ENCODE data around the gene ARMC12. TPM values are rescaled to one million over a fixed set of nuclear protein-coding genes. Genes with fewer than 3 reads are reported as not detected.

Gene ARMC12
- total RNA-seq, 1 experiment from 2014 or later: 0.33 TPM

- no peak for DNase-seq (ENCODE audit: low spot score)
Measured at GRCh38 chr6:35775031-35775430, 38.2 kb downstream of the ARMC12 start.

DNA sequence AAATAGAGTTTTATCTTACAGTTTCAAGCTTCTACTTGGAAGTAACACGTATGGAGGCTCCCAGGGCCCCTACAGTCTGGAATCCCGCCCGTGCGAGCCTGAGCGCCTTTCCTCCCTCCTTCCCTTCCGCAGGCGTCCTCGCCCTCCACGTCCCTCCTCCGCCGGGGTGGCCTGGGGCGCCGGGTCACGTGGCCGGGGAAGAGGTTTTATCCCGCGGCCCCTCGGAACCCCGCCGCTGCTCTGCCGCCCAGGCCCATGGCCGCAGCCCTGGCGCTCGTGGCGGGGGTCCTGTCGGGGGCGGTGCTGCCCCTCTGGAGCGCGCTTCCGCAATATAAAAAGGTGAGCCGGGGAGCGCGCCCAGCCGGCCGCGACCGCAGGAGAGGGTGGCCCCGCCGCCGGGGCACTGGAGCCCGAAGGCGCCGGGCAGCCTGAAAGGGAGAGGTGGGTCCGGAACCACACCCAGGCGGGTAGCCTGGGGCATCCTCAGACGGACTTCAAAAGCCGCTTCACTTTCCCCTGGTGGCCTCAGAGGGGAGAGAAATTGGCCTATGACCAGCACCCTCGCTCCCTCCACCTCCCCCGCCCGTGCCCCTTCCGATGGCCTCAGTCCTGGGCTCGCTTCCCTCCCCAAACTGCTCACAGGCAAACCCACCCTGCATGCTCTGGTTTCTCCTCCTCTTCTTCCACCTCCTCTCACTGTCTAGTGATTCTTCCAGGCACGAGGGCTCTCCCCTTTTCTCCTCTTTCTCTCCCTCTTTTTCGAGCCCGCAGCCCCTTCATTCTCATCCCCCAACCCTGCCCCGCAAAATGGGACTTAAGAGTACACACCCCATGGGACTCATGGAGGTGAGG, 39.8 kb downstream of the ARMC12 start, which contains the start of gene CLPSL2:
Gene CLPSL2, plus strand, starts transcription at position 235 of the 852 bp plus-strand sequence. Its CDS starts 21 bp downstream, at position 256.
- no peak for DNase-seq (ENCODE audit: low spot score)

DNA sequence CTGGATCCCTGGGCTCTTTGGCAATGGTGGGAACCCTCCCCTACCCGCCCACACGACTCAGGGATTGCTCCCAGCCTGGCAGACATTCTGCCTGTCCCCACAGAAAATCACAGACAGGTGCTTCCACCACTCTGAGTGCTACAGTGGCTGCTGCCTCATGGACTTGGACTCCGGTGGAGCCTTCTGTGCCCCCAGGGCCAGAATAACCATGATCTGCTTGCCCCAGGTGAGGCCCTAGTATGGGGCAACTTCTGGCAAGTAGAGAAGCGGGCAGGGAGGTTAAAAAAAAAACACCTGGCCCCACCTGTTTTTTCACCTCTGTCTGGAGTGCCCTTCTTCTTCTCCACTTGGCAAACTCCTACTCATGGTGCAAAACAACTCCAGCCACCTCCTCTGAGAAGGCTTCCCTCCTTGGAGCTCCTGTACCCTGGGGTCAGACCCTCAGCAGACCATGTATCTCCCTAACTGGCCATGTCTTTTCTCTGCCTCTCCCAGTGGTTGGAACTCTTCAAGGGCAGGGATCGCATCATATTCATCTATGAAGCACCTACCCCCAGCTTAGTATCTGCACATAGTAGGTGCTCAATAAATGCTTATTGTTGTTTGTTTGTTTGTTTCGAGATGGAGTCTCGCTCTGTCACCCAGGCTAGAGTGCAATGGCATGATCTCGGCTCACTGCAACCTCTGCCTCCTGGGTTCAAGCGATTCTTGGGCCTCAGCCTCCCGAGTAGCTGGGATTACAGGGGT, 40.7 kb downstream of the ARMC12 start:
- DNase-seq (ENCODE audit: low spot score): no peak

DNA sequence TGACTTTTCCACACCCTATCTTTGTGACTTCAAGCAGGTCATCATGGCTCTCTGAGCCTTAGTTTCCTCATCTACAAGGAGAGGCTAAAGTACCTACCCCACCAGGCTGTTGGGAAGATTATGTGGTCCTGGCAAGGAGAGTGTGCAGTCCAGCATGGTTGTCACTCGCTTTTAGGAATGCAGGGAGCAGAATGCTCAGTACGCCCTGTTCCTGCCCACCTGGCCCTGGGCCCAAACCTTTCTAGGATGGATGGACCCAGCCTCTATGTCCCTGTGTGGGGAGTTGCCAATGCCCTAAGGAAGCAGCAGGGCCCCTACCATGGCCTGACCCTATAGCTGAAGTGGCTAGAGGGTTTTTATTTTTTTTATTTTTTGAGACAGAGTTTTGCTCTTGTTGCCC, 41.6 kb downstream of the ARMC12 start:
- no peak for DNase-seq (ENCODE audit: low spot score)

DNA sequence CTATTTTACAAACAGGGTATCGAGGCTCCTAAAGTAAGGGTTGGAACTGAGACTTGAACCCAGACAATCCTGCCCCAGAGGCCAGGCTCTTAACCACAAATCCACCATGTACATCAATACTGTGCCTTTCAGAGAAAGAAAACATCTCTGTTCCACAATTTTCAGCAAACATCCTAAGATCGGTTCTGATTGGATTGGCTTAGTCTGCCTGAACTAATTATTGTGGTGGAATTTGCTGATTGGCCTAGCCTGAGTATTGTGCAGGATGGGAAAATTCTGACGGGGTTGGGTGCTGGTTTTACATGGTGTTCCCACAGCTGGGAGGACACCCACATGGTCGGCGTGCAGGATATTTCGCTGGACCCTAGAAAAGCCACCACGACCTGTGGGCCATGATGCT, 43.9 kb downstream of the ARMC12 start, which contains the start of gene CLPSL1:
Gene CLPSL1, plus strand, starts transcription at position 301 of the 400 bp plus-strand sequence. Its CDS starts 92 bp downstream, at position 393.
- DNase-seq (ENCODE audit: low spot score): no peak

DNA sequence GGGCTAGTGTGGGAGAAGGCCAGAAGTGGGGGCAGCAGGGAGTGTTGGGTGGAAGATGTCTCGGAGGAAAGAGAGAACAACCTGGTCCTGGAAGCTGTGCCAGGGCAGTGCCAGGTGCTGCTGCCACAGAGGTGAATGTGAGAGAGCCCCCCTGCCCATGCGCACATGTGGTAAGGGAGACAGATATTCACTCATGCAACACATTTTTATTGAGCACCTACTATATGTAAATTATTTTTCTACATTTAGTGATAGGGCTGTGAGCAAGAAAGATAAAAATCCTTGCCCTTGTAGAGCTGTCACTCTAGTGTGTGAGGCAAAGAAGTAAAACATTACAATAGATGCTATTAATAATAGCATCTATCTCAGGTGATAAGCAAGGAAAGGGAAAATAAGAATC, 44.5 kb downstream of the ARMC12 start:
- no peak for DNase-seq (ENCODE audit: low spot score)

- no peak for DNase-seq (ENCODE audit: low spot score)
Measured at GRCh38 chr6:35782424-35782823, 45.6 kb downstream of the ARMC12 start.

- no peak for DNase-seq (ENCODE audit: low spot score)
Measured at GRCh38 chr6:35784200-35784599, 47.4 kb downstream of the ARMC12 start.

DNA sequence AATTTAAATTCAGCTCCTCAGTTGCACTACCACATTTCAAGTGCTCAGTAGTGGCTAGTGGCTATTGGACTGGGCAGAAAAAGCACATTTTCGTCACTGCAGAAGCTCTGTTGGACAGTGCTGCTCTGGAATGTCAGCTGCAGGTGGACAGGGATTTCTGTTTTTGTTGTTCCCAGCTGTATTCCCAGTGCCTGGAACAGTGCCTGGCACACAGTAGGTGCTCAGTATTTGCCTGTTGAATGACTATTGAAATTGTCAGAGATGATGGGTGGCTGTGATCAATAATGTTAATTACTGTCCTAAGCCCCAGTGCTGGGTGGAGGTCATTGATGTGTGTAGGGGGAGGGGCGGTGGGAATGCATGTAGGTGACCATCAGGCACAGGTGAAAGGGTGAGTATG, 49.4 kb downstream of the ARMC12 start:
- DNase-seq (ENCODE audit: low spot score): no peak

- no peak for DNase-seq (ENCODE audit: low spot score)
Measured at GRCh38 chr6:35786810-35787209, 50.0 kb downstream of the ARMC12 start.

DNA sequence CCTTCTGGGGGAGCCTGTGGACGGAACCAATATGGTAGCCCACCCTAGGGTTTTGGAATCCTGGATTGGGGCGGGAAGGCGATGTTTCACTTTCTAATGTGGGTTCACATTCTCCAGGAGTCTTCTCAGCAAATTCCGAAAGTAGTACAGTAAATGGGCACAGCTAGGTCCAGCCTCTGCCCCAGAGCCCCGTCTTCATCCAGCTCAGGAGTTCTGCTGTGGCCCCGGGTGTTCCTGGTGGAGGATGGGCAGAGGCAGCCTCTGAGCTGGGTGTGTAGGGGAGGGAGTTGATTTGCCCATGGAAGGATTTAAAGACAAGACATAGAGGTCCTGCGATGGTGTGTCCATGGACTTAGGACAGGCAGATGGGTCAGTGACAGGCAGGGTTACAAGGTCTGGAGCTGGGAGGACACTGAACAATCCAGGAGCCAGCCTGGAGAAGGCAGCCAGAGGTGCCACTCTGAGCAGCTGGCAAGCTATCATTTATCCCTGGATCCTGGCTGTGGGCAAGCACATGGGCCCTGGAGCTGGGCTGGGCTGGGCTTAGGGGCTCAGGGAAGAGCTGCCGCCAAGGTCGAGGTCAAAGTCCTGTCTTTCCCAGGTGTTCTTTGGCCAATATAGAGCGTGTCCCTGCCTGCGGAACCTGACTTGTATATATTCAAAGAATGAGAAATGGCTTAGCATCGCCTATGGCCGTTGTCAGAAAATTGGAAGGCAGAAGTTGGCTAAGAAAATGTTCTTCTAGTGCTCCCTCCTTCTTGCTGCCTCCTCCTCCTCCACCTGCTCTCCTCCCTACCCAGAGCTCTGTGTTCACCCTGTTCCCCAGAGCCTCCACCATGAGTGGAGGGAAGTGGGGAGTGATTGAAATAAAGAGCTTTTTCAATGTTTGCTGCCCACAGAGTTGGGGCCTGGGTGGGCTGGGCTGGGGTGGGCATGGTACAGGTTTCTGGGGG, 50.7 kb downstream of the ARMC12 start:
- no peak for DNase-seq (ENCODE audit: low spot score)

DNA sequence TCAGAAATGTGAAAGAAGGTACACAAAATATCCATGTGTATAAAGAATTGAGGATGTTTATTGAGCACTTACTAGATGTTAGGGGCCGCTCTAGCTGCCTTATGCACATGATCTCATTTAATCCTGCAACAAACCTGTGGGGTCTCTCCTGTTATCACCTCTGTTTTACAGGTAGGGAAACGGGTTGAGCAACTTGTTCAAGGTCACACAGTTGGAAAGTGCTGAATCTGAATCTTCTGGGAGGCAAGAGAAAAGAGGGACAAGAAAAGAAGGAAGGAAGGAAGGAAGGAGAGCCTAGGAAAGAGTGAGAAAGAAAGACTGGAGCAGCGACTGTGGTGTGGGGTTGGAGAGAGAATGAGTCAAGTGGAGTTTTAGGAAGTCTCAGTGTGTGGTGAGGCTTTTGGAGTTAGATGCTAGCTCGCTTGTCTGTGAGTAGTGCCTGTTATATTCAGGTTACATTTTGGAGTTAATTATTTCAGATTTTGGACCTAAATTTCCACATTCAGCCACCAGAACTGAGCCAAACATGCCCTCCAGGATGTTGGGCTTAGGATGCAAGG, 51.7 kb downstream of the ARMC12 start:
- DNase-seq (ENCODE audit: low spot score): no peak

DNA sequence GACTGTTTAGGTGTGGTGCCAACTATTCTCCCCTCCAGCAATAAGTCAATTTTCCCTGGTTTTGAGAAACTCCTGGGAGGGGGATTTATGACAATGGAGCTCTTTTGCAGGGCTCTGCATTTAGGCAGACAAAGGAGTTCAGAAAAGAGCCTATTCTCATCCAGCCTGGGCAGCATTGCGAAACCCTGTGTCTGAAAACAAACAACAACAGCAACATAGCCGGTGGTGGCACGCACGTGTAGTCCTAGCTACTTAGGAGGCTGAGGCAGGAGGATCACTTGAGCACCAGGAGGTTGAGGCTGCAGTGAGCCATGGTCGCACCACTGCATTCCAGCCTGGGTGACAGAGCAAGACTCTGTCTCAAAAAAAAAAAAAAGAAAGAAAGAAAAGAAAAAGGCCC, 53.9 kb downstream of the ARMC12 start:
- no peak for DNase-seq (ENCODE audit: low spot score)

GRCh38 chr6:35794536-35795452, 58.0 kb downstream of the ARMC12 start:
- no peak for DNase-seq (ENCODE audit: low spot score)

DNA sequence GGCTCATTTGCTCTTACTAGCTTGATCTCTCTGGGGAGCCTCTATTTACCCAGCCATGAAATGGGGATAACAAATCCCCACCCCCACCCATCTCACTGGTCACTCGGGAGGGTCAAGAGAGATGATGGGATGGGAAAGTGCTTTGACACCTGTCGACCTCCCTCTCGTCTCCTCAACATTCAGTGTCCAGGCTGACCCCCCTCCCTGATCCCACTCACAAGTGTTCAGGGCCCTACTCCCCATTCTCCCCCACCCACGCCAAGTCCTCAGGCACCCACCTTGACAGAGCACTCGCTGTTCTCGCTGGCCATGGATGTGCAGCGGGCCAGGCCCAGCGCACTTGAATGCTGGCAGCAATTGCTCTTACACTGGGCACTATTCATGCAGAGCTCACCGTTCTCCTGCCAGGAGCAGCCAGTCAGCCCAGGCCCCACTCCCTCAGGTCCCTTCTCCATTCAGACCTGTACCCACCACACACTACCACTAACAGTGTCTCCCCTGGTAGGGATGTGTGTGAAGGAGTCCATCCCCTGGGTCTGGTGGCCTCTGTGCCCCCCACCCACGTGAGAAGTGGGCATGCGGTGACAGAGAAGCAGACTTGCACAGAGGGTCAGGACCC, 58.7 kb downstream of the ARMC12 start:
- DNase-seq (ENCODE audit: low spot score): no peak

DNA sequence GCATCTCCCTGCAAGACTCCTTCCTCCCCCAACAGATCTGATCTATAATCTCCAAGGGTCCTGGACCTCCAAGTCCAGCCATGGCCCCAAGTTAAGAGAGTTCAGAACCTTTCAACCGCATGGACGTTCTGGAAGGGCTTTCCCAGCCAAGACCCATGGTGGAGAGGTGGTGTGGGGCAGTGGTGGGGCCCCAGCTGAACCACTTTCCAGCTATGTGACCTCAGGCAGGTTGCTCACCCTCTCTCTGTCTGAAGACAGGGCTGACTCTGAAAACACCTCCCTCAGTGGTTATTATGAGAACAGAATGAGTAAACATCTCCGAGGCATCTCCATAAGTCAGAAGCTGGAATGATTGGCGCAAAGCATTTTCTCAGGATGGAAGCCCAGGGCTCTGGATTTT, 59.4 kb downstream of the ARMC12 start:
- no peak for DNase-seq (ENCODE audit: low spot score)

DNA sequence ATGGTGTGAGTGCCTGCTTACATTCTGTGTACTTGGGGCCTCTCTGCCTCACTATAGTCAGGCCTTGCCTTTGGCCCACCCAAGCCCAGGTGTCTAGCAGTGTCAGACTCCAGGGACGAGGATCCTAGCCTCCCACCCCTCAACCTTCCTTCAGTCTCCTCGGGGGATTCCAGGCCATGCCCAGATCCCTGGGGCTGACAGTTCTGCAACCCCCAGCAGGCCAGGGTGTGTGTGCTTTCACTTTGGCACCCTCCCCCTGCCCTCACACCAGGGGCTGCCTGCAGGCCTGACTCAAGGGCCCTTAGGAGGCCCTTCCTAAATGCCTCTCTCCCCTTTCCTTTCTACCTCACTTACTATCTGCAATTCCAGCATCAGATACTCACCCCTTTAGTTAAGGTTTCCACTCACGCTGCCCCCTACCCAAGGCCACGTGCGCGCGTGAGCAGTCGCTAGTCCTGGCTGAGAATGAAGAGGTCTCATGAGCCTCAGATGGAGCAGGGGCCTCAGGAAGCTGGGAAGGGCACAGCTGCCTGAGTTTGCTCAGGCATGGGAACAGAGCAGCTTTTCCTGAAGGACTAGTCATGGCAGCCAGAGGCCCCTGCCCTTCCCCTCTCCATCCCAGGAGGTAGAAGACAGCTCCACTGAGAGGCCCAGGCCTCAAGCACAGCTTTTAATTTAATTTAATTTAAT, 61.1 kb downstream of the ARMC12 start:
- no peak for DNase-seq (ENCODE audit: low spot score)
